Stimulated activated CD8-positive, alpha-beta memory T cell treated with anti-CD3 and anti-CD28 coated beads, Interleukin-12 subunit alpha, Interleukin-12 subunit beta, amount 100 ng/mL, for 1 hour (primary cell): ENCODE data around the gene PBX3.
"Not testable (repeated sequence)": the region's sequence is repeated elsewhere in the genome, so short reads cannot be mapped to it uniquely, and the experiment has no call there.

Experiments
- DNase-seq: peaks from one replicate; pipeline ENCODE4 v3.0.0-alpha.2; 2020; ENCODE audit warnings: low read depth

Gene PBX3

GRCh38 chr9:125749287-125749935, 2.2 kb downstream of the PBX3 start:
- DNase-seq, result no peak

DNA sequence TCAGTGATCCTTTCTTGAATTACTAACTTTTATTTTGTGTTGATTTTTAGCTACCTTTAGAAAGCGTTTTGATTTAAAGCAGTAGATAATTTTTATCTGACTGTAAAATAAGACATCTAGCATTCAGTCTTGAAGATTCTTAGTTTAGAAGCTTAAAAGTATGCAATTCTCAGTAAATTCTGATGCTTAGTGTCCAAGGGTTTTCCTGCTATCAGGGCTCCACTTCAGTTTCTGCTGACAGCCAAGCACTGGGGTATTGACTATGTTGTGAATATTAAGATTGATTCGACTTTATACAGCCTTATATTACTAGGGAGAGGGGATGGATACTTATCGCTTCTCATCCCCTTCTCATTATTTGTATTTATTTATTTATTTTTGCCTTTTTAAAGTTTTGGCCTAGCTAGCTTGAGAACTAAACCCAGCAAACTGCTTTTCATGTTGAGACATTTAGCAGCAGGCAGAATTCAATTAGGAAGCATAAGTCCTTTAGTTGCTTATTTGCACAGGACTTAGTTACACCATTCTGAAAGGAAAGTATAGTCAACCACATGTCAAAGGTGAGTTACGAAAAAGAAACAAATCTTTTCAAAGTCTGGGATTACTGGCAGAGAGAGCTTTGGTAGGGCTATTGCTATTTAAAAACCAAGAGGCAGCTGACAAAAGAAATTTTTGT, 2.9 kb downstream of the PBX3 start:
- DNase-seq, result no peak

- DNase-seq, result no peak
These were observed 3.4 kb downstream of the PBX3 start for GRCh38 chr9:125750627-125751011.

DNA sequence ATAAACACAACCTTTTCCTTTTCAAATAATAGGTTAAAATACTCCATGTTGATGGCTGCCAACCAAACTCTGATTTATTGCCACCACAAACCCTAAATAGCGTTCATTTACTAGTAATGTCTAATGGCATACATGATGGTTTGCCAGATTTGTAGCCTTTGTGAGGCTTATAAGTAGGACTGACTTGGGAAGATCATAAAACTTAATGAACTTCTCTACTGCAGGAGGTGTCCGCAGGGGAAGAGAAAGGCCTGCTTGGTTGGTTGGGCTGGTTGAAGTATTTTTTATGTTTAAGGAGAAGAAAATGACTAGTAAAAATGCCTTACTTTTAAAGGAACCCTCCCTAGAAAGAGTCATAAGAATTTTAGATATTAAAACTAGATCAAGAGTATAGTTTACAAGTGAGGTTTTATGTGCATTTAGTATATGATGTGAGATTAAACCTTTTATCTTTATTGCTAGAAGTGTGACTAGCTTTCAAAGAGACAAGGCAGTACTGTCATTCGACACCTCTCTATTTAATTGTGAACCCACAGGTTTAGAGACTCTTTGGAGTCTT, 5.0 kb downstream of the PBX3 start:
- DNase-seq, result no peak

- DNase-seq, result no peak
These were observed 6.9 kb downstream of the PBX3 start for GRCh38 chr9:125754096-125754495.

DNA sequence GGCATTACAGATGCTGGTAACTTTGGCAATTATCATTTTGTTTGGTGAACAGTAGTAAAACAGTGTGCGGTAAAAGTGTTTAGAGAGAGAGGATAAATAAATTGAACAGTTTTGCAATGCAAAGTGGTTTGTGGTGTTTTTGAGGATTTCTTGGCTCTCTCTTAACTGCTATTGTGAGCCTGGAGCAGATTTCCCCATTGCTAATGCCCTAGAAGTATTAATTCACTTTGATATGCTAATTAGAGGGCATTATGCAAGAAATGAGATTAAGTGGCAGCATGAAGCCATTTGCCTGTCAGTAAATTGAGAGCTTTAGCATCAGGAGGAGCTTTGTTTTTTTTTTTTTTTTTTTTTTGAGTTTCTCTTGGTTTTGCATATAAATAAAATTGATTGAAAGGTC, 8.2 kb downstream of the PBX3 start:
- no peak for DNase-seq

DNA sequence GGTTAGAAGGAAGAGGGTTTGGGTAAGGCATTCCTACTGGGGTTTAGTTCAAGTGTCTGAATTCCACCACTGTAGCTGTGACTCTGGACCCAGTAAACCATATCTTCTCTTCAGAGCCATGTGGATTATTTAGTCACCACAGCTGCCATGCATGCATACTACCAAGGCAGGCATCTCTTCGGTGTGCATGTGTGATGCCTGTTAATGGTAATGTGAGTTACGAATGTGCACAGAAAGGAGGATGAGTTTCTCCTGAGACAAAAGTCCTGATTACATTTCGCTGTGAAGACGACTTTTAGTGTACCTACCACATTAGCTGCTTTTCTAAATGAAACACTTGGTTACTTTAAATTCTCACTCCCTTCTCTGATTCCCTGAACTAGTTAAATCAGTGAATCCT, 9.3 kb downstream of the PBX3 start:
- DNase-seq, result no peak

DNA sequence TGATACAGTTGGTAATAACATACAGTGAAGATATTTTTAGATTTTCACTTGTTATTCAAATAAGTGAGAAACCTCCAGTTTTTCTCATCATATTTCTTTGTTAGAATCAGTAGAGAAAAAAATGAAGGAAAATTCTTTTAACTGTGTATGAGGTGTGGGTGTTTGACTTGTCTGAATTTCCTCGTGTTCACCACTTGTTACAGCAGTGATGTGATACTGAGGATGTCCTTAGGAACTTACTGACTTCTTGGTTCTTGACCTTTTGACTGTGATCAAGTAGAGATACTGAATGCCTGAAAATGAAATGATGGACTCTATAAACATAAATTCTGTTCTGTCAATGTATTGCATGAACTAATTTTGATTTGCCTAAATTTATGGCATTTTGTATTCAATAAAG, 10.7 kb downstream of the PBX3 start:
- no peak for DNase-seq

GRCh38 chr9:125758986-125759763, 12.0 kb downstream of the PBX3 start:
- DNase-seq, result no peak

DNA sequence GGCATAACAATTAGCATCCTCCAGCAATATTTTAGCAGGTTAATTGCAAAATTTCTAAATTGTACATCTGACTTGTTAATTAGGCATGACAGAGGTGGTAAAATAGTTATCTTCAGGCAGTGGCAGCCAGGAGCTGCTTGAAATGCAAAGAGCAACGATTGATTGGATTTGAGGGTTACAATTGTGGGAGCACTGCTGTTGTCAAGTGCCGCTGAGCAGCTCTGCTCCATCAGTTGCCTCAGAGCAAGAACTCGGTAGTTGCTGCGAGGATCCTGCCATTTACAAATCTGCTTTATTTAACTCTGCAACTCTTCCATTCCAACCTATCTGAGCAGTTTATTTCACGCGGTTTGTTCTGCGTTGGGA, 12.6 kb downstream of the PBX3 start:
- DNase-seq, result no peak

- DNase-seq, result no peak
These were observed 13.4 kb downstream of the PBX3 start for GRCh38 chr9:125760537-125760936.

GRCh38 chr9:125761676-125762450, 14.7 kb downstream of the PBX3 start:
- DNase-seq, result no peak

DNA sequence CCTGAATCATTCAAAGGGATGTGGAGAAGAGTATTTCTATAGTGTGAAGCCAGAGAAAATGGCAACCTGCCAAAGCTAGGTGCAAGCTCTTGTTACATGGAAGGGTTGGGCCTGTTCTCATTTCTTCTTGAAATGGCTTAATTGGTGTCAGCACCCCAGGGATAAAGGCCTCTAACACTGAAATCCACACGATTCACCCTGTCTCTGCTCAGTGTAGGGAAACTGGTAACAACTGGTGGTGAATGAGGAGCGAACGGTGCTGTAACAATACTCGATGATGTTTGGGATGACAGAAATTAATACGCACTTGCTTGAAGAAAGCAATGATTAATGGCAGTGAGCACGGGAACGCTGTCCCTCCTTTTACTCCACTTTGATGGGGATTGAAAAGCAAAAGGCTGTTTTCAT, 16.2 kb downstream of the PBX3 start:
- no peak for DNase-seq

DNA sequence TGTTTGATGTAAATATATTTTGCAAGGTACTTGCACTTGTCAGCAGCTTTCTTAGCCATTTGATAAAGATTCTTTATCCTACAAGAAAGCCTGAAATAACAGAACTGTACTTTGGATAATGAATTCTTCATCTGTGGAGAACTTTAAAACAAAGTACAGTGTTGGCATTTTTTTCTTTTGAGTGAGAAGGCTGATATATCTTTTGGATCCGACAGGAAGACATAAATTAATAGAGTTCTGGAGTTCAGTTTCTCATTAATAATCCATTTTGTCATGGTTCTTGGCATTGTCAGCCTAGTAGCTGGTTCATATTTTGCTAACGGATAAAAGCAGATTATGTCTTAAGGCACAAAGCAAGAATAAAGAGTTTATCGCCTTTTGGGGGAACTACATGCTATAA, 17.0 kb downstream of the PBX3 start:
- no peak for DNase-seq

DNA sequence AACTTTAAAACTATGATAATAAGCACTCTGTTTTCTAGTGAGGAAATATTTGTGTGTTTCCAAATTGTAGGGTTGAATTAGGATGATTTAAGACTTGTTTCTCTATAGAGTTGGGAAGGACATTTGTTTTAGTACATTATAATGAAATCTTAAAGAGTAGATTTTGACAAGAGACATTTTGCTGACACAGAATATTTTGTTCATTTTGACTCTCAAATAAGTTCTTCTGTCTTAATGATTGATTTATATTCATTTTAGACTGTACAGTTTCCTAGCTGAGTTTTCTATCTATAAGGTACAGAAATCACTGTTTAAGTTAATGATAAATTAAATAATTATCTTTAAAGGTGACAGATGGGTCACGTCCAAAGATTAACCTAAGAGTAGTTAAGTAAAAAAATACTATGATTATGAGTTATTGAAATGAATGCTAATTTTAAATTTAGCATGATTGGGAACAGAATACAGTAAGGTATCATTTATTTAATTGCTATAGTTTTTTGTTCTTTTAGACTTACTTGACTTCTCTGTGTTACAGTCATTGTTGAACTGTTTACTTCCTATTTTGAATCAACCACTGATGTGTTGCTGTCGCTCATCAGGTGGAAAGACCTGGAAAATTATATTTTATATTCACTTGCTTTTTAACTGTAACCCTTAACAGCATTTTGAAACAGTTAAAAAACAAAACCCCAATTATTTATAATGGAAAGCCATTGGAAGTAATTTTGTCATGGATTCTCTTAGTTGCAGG, 19.5 kb downstream of the PBX3 start:
- no peak for DNase-seq

DNA sequence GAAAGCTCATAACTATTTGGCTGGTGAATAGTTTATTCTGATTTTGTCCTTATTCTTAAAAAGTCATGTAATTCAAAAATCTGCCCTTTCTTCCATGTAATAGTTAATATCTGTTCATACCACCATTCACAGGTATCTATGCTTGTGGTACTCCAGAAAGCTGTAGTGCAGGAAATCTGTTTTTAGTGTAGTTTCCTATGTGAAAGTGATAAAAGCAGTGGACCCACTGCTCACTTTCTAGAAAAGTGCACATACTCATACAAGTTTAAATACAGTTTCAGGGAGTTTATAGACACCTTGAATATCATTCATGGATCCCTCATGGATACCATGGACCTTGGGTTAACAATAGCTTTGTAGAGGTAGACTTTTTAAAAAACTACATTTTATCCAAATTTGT, 20.2 kb downstream of the PBX3 start:
- no peak for DNase-seq

- no peak for DNase-seq
These were observed 21.6 kb downstream of the PBX3 start for GRCh38 chr9:125768803-125769202.

DNA sequence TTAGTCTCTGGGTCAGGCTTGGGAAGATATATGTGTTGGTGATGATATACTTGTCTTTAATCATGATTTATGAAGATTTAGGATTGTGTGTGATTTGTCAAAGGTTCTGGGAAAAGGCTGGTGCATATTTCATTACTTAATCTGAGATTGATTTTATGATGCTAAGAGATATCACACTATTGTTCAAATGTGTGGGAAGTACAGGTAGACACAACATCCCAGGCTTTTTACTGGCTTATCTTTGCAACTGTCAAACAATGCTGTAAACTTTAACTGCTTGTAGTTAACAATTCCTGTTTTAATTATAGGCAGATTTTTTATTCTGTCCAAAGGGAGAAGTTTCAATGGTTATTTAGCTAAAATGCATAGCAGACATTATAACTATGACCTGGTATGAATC, 23.9 kb downstream of the PBX3 start:
- DNase-seq, result no peak

DNA sequence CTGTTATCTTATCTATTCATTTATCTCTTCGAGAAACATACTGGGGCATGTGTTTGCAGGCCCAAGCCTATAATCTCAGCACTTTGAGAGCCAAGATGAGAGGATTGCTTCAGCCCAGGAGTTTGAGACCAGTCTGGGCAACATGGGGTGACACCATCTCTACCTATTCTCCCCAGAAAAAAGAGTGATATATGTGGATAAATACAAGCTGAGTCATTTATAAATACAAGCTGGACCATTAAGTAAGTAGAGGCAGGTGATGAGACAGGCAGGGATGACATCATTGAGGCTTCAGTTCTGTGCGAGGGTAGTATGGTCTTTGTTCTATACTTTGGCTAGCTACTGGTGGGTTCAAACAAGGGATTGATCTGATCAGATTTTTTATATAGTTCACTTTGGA, 25.6 kb downstream of the PBX3 start:
- DNase-seq, result no peak

- no peak for DNase-seq
These were observed 26.9 kb downstream of the PBX3 start for GRCh38 chr9:125774106-125774505.

DNA sequence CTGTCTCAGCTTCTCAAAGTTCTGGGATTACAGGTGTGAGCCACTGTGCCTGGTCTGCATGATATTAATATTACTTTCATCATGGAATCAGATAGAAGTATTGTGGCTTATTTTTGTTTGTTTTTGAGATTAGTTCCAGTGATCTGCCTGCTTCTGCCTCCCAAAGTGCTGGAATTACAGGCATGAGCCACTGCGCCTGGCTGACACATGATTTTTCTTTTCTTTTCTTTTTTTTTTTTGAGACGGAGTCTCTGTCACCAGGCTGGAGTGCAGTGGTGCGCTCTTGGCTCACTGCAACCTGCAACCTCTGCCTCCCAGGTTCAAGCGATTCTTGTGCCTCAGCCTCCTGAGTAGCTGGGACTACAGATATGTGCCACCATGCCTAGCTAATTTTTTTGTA, 29.6 kb downstream of the PBX3 start:
- DNase-seq, result not testable (repeated sequence)
